Head of caudate nucleus (tissue), 42 donors: ENCODE results near the gene SPART.

Source experiments
- DNase-seq, 42 donors: peaks; one replicate each; pipeline versions ENCODE4 v3.0.0 to v3.0.0-alpha.2; 2020 to 2021; ENCODE audit warnings: mixed read lengths in 7 of 42
- intact Hi-C: fragments of 100-400 bp; cut with DNase I; formaldehyde crosslinking; loops from one replicate; pipeline ENCODE4 v1.15.0; 2022

Gene SPART

GRCh38 chr13:36275190-36276002, 70.8 kb downstream of the SPART start:
- DNase-seq: peak in 14 of 42 donors; percentile 7 to 73 (median 36)
- intact Hi-C loops: no loop called here

DNA sequence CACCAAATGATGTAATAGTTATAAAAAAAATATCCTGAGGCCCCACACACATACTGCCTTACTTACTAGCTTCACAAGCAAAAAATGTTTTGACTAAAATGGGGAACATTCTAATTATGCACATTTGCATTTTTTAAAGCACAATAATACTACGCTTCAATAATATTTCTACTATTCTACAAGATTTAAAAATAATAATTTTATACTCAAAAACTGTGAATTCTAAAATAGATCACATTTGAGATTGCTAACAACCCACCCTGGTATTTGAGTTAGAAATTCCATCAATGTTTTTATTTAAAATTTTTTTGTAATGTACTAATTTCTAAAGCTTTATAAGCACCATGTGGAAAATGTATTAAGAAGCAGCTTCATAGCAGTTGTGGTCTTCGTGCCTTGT, 72.8 kb downstream of the SPART start:
- intact Hi-C loops: no loop called here

GRCh38 chr13:36261976-36262375, 84.2 kb downstream of the SPART start:
- no peak for DNase-seq
- intact Hi-C loops: no loop called here

More for the DNA sequence above, 72.8 kb downstream of the SPART start:
- no peak for DNase-seq

DNA sequence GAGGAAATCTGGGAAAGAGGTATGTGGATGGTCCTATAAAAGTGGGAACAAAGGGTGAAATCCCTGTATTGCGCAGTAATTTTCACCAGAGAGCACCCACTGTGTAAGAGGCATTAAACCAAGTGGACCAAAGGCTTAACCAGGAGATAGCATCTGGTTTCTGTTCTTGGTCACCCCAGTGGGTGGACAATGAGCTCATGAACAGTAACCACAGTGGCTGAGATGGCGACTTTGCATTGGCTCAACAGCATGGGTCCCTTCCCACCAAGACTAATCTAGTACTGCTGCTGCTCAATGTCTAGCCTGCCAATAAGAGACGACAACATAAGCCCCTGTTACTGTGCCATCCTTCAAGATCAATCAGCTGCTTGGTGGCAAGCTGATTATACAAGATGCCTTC, 85.2 kb downstream of the SPART start:
- intact Hi-C loops: no loop called here
- DNase-seq: no peak

GRCh38 chr13:36259361-36260137, 86.6 kb downstream of the SPART start:
- intact Hi-C loops: no loop called here
- no peak for DNase-seq

DNA sequence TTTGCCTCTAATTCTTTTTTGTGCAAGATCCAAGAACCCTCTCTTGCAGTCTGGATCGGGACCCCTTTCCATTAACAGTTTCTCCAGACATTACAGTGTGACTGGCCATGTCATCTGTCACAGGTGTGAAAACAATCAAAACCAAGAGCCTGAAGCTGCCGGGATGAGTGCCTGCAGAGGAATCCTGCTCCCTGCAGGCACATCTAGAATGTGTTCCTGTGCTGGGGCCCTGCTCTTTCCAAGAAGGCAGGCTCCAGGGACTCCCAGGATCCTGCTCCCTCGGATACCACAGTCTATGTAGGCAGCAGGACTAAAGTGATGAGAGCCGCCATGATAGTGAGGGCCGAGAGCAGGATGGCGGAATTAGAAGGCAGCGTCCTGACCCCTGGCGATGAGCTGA, 87.4 kb downstream of the SPART start:
- no peak for DNase-seq
- intact Hi-C loops: no loop called here
